ENCODE measurements around the gene PRDM5.
A peak's percentile ranks its signal among the peaks of the same experiment; 100 is the strongest.

The PRDM5 gene

DNA sequence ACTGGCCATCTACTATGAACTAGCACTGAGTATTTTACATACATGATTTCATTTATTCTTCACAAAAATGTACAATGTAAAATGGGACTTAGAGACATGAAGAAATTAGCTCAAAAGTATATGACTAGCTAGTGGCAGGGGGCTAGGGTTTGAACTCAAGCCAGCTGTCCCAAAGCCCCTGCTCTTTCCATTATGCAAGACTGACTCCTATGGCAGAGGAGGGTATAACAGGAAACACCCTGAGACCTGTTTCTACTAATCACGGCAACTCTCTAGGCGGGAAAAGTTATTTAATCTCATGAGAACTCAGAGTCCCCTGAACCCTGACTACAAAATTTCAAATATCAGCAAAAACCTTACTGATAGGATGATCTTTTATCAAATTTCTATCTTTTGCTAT lies 150.6 kb downstream of the PRDM5 start:
- Histone ChIP-seq H3K27me3 (ENCODE audit: insufficient read depth, low read length, poor library complexity) (no peaks in the 10 kb centered on the region), H2BK15ac (replicated peaks; ENCODE audit: low read depth) (no peak overlapping the region), H2BK120ac (ENCODE audit: low read depth, low read length) (no peak overlapping the region), H4K5ac (ENCODE audit: low read length) (no peak overlapping the region), H3K27ac (ENCODE audit: low read depth, low read length) (no peak overlapping the region), H2AK5ac (ENCODE audit: low read length) (no peak overlapping the region), H3K79me2 (ENCODE audit: control insufficient read depth, insufficient read depth, low read length) (no peaks in the 10 kb centered on the region), H3K4me2 (ENCODE audit: low read length) (no peak overlapping the region), H2BK5ac (ENCODE audit: low read length) (no peak overlapping the region), H3K4me3 (ENCODE audit: low read length) (no peak overlapping the region), H3K56ac (ENCODE audit: low read length) (no peak overlapping the region), H3K36me3 (ENCODE audit: control insufficient read depth, insufficient read depth, low read length) (no peaks in the 10 kb centered on the region), H3K79me1 (ENCODE audit: low read length) (no peaks in the 10 kb centered on the region), H3K9ac (ENCODE audit: low read length) (no peak overlapping the region), H3K4ac (ENCODE audit: low read depth, low read length) (no peak overlapping the region), H3K18ac (ENCODE audit: low read length) (no peak overlapping the region), H3K4me1 (ENCODE audit: control insufficient read depth, low read depth, low read length) (no peaks in the 10 kb centered on the region), H3K23ac (ENCODE audit: low read length) (no peak overlapping the region), H4K8ac (ENCODE audit: low read depth, low read length) (no peak overlapping the region)
- WGBS (ENCODE audit: extremely low coverage, insufficient coverage, low lambda C conversion rate) = no CpG with 5 or more reads among the region's 2 CpGs
- DNase-seq = peak; percentile 26

DNA sequence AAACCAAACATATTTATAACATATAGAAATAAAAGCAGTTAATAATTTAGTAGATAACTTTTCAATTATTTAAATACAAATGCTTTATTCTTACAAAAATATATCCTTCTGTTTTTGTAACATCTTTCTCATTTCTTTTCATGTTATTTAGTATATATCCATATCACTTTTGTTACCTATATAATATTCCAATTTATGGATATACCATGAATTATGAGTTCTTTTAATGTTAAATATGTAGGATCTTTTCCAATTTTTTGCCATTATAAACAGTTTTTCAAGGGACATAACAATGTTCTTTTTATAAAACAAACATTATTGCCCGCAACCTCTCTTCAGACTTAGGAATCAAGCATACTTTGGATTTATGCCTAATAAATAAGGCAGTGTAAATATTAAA lies 151.6 kb downstream of the PRDM5 start:
- no peaks in the 10 kb centered on the region for H3K79me1 ChIP-seq (ENCODE audit: low read length)
- no peak overlapping the region for H4K8ac ChIP-seq (ENCODE audit: low read depth, low read length)
- H2BK5ac ChIP-seq (ENCODE audit: low read length) = no peak overlapping the region
- H3K27ac ChIP-seq (ENCODE audit: low read depth, low read length) = no peak overlapping the region
- no peak overlapping the region for H3K4me2 ChIP-seq (ENCODE audit: low read length)
- H2BK15ac ChIP-seq (replicated peaks; ENCODE audit: low read depth) = no peak overlapping the region
- no peaks in the 10 kb centered on the region for H3K79me2 ChIP-seq (ENCODE audit: control insufficient read depth, insufficient read depth, low read length)
- no peaks in the 10 kb centered on the region for H3K27me3 ChIP-seq (ENCODE audit: insufficient read depth, low read length, poor library complexity)
- H3K4me1 ChIP-seq (ENCODE audit: control insufficient read depth, low read depth, low read length) = no peaks in the 10 kb centered on the region
- no peaks in the 10 kb centered on the region for H3K36me3 ChIP-seq (ENCODE audit: control insufficient read depth, insufficient read depth, low read length)
- no peak overlapping the region for H3K56ac ChIP-seq (ENCODE audit: low read length)
- H2AK5ac ChIP-seq (ENCODE audit: low read length) = no peak overlapping the region
- no CpG with 5 or more reads among the region's 1 CpG for WGBS (ENCODE audit: extremely low coverage, insufficient coverage, low lambda C conversion rate)
- H3K23ac ChIP-seq (ENCODE audit: low read length) = no peak overlapping the region
- no peak overlapping the region for H4K5ac ChIP-seq (ENCODE audit: low read length)
- H3K4me3 ChIP-seq (ENCODE audit: low read length) = no peak overlapping the region
- no peak overlapping the region for H3K18ac ChIP-seq (ENCODE audit: low read length)
- no peak overlapping the region for H2BK120ac ChIP-seq (ENCODE audit: low read depth, low read length)
- no peak overlapping the region for H3K4ac ChIP-seq (ENCODE audit: low read depth, low read length)
- no peak for DNase-seq
- no peak overlapping the region for H3K9ac ChIP-seq (ENCODE audit: low read length)

DNA sequence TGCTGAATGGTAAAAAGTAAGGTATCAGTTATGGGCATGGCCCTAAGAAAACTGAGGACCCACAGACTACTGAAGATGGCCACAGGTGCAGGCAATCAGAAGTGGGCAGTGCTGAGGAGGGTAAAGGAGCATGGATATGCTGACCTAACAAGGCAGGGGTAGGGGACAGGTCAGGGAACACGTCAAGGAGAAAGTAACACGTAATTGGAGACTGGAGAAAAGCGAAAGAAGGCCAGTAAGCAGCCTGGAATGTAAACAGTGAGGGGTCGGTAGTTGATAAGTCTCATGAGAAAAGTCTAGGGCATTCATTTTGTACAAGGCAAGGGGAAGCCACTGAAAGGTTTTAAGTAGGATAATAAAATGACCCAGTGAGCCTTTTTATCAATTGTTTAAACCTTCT lies 153.3 kb downstream of the PRDM5 start:
- WGBS (ENCODE audit: extremely low coverage, insufficient coverage, low lambda C conversion rate) = no CpG with 5 or more reads among the region's 4 CpGs
- Histone ChIP-seq H3K4me3 (ENCODE audit: low read length) (no peak overlapping the region), H2AK5ac (ENCODE audit: low read length) (no peak overlapping the region)

DNA sequence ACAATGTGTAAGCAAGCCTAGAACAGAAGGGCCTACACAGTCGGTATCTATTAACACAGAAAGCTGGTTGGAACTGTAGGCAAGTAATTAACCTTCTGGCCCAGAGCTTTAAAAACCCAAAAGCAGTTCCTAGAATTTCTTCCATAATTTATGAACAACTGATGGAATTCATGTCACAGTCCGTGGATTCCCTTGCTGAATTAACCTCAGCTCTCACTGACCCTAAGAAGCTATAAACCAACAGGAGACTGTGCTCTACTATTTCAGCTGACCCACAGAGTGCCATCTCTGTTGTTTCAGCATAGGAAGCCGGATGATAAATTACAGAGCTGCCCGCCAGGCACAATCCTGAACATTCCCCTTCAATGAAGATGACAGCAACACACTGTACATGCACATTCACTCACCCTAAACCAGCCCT lies 157.3 kb downstream of the PRDM5 start:
- WGBS (ENCODE audit: extremely low coverage, insufficient coverage, low lambda C conversion rate) = no CpG with 5 or more reads among the region's 4 CpGs
- Histone ChIP-seq H3K4ac (ENCODE audit: low read depth, low read length) (no peak overlapping the region), H3K23ac (ENCODE audit: low read length) (no peak overlapping the region), H3K27ac (ENCODE audit: low read depth, low read length) (no peak overlapping the region), H3K36me3 (ENCODE audit: control insufficient read depth, insufficient read depth, low read length) (no peaks in the 10 kb centered on the region), H3K4me3 (ENCODE audit: low read length) (no peak overlapping the region), H3K4me2 (ENCODE audit: low read length) (no peak overlapping the region), H4K8ac (ENCODE audit: low read depth, low read length) (no peak overlapping the region), H3K79me1 (ENCODE audit: low read length) (no peaks in the 10 kb centered on the region), H2AK5ac (ENCODE audit: low read length) (no peak overlapping the region), H3K4me1 (ENCODE audit: control insufficient read depth, low read depth, low read length) (no peaks in the 10 kb centered on the region), H3K56ac (ENCODE audit: low read length) (no peak overlapping the region), H2BK5ac (ENCODE audit: low read length) (no peak overlapping the region), H2BK120ac (ENCODE audit: low read depth, low read length) (no peak overlapping the region), H3K9ac (ENCODE audit: low read length) (no peak overlapping the region), H3K18ac (ENCODE audit: low read length) (no peak overlapping the region), H2BK15ac (replicated peaks; ENCODE audit: low read depth) (no peak overlapping the region), H4K5ac (ENCODE audit: low read length) (no peak overlapping the region), H3K79me2 (ENCODE audit: control insufficient read depth, insufficient read depth, low read length) (no peaks in the 10 kb centered on the region), H3K27me3 (ENCODE audit: insufficient read depth, low read length, poor library complexity) (no peaks in the 10 kb centered on the region)
- no peak for DNase-seq

More for the DNA sequence above, 153.3 kb downstream of the PRDM5 start:
- H3K56ac ChIP-seq (ENCODE audit: low read length) = no peak overlapping the region
- H2BK120ac ChIP-seq (ENCODE audit: low read depth, low read length) = no peak overlapping the region
- H4K5ac ChIP-seq (ENCODE audit: low read length) = no peak overlapping the region
- no peaks in the 10 kb centered on the region for H3K36me3 ChIP-seq (ENCODE audit: control insufficient read depth, insufficient read depth, low read length)
- no peaks in the 10 kb centered on the region for H3K27me3 ChIP-seq (ENCODE audit: insufficient read depth, low read length, poor library complexity)
- no peak overlapping the region for H3K4me2 ChIP-seq (ENCODE audit: low read length)
- H3K9ac ChIP-seq (ENCODE audit: low read length) = no peak overlapping the region
- no peaks in the 10 kb centered on the region for H3K79me1 ChIP-seq (ENCODE audit: low read length)
- no peak overlapping the region for H3K18ac ChIP-seq (ENCODE audit: low read length)
- no peak overlapping the region for H3K4ac ChIP-seq (ENCODE audit: low read depth, low read length)
- no peaks in the 10 kb centered on the region for H3K4me1 ChIP-seq (ENCODE audit: control insufficient read depth, low read depth, low read length)
- no peak overlapping the region for H2BK15ac ChIP-seq (replicated peaks; ENCODE audit: low read depth)
- DNase-seq = peak; percentile 19
- H3K27ac ChIP-seq (ENCODE audit: low read depth, low read length) = no peak overlapping the region
- H3K23ac ChIP-seq (ENCODE audit: low read length) = no peak overlapping the region
- H2BK5ac ChIP-seq (ENCODE audit: low read length) = no peak overlapping the region
- no peaks in the 10 kb centered on the region for H3K79me2 ChIP-seq (ENCODE audit: control insufficient read depth, insufficient read depth, low read length)
- no peak overlapping the region for H4K8ac ChIP-seq (ENCODE audit: low read depth, low read length)

DNA sequence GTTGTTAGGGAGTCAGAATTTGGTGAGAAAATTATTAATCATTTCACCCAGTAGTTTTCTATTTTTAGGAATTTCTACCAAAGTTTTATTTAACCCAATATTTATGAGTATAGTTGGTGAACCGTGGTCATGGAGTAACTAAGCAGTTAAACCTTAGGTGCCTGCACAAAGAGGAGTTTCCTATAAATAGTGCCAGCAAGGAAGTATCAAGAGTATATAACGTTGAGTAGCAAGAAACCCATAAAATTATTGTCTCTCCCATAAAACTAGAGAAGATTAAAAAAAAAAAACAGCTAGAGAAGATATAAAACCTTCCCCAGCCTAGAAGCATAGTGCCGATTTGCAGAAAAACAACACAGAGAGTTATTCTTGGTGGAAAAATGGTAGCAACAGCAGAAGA lies 158.9 kb downstream of the PRDM5 start:
- H3K23ac ChIP-seq (ENCODE audit: low read length) = no peak overlapping the region
- no peak overlapping the region for H3K56ac ChIP-seq (ENCODE audit: low read length)
- H3K9ac ChIP-seq (ENCODE audit: low read length) = no peak overlapping the region
- no peak overlapping the region for H4K5ac ChIP-seq (ENCODE audit: low read length)
- H3K4ac ChIP-seq (ENCODE audit: low read depth, low read length) = no peak overlapping the region
- no peak overlapping the region for H4K8ac ChIP-seq (ENCODE audit: low read depth, low read length)
- H3K4me2 ChIP-seq (ENCODE audit: low read length) = no peak overlapping the region
- H3K79me2 ChIP-seq (ENCODE audit: control insufficient read depth, insufficient read depth, low read length) = no peaks in the 10 kb centered on the region
- WGBS (ENCODE audit: extremely low coverage, insufficient coverage, low lambda C conversion rate) = no CpG with 5 or more reads among the region's 3 CpGs
- no peak overlapping the region for H2BK120ac ChIP-seq (ENCODE audit: low read depth, low read length)
- no peak overlapping the region for H2BK5ac ChIP-seq (ENCODE audit: low read length)
- H2BK15ac ChIP-seq (replicated peaks; ENCODE audit: low read depth) = no peak overlapping the region
- no peaks in the 10 kb centered on the region for H3K79me1 ChIP-seq (ENCODE audit: low read length)
- no peak overlapping the region for H3K4me3 ChIP-seq (ENCODE audit: low read length)
- H3K27ac ChIP-seq (ENCODE audit: low read depth, low read length) = no peak overlapping the region
- H2AK5ac ChIP-seq (ENCODE audit: low read length) = no peak overlapping the region
- H3K27me3 ChIP-seq (ENCODE audit: insufficient read depth, low read length, poor library complexity) = no peaks in the 10 kb centered on the region
- H3K36me3 ChIP-seq (ENCODE audit: control insufficient read depth, insufficient read depth, low read length) = no peaks in the 10 kb centered on the region
- H3K18ac ChIP-seq (ENCODE audit: low read length) = no peak overlapping the region
- no peak for DNase-seq
- no peaks in the 10 kb centered on the region for H3K4me1 ChIP-seq (ENCODE audit: control insufficient read depth, low read depth, low read length)

DNA sequence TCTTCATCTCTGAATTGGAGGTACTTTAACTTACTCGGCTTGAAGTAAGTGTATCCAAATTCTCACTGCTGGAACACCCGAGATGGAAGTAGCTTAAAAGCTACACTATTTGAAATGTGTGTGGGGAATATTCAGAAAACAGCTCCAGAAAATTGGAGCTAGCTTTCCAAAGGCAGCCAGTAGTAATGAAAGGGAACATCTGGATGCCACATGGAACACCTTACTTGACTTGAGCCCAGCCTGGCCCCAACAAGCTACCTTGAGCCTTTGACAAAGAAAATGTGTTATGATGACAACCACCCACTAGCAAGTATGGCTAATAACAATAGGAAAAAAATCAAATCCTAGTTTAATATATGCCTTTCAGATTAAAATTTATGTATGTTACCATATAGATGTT lies 161.5 kb downstream of the PRDM5 start:
- H3K4ac ChIP-seq (ENCODE audit: low read depth, low read length) = no peak overlapping the region
- no peaks in the 10 kb centered on the region for H3K36me3 ChIP-seq (ENCODE audit: control insufficient read depth, insufficient read depth, low read length)
- no peak overlapping the region for H2BK120ac ChIP-seq (ENCODE audit: low read depth, low read length)
- H2BK15ac ChIP-seq (replicated peaks; ENCODE audit: low read depth) = no peak overlapping the region
- no peak overlapping the region for H3K4me3 ChIP-seq (ENCODE audit: low read length)
- no peak for DNase-seq
- no CpG with 5 or more reads among the region's 2 CpGs for WGBS (ENCODE audit: extremely low coverage, insufficient coverage, low lambda C conversion rate)
- H3K9ac ChIP-seq (ENCODE audit: low read length) = no peak overlapping the region
- H3K4me2 ChIP-seq (ENCODE audit: low read length) = no peak overlapping the region
- H2AK5ac ChIP-seq (ENCODE audit: low read length) = no peak overlapping the region
- no peak overlapping the region for H4K8ac ChIP-seq (ENCODE audit: low read depth, low read length)
- H3K18ac ChIP-seq (ENCODE audit: low read length) = no peak overlapping the region
- no peaks in the 10 kb centered on the region for H3K79me1 ChIP-seq (ENCODE audit: low read length)
- H3K56ac ChIP-seq (ENCODE audit: low read length) = no peak overlapping the region
- no peak overlapping the region for H3K23ac ChIP-seq (ENCODE audit: low read length)
- H3K4me1 ChIP-seq (ENCODE audit: control insufficient read depth, low read depth, low read length) = no peaks in the 10 kb centered on the region
- no peaks in the 10 kb centered on the region for H3K79me2 ChIP-seq (ENCODE audit: control insufficient read depth, insufficient read depth, low read length)
- no peak overlapping the region for H3K27ac ChIP-seq (ENCODE audit: low read depth, low read length)
- H3K27me3 ChIP-seq (ENCODE audit: insufficient read depth, low read length, poor library complexity) = no peaks in the 10 kb centered on the region
- H2BK5ac ChIP-seq (ENCODE audit: low read length) = no peak overlapping the region
- H4K5ac ChIP-seq (ENCODE audit: low read length) = no peak overlapping the region
